Endometrial microvascular endothelial cells (primary cell): ENCODE measurements around the gene KCND2. TPM values are rescaled to one million over a fixed set of nuclear protein-coding genes. Genes with fewer than 3 reads are reported as not detected.
"Not testable (repeated sequence)": the region's sequence is repeated elsewhere in the genome, so short reads cannot be mapped to it uniquely, and the experiment has no call there.

Experiments used
- in situ Hi-C: cut with HindIII; loops from 2 replicates; pipeline ENCODE4 v1.10.0; 2017; ENCODE audit warnings: low sequenced_read_pairs, low pct_unique_long_range_greater_than_20kb; ENCODE audit errors: inconsistent ontology term
- total RNA-seq: library from RNA; depleted of rRNA; stranded (reverse); fragments of >200 nt; gene quantifications from one replicate; pipeline ENCODE4 v1.2.3, GENCODE V29; 2015; ENCODE audit errors: inconsistent ontology term

KCND2 gene
- total RNA-seq, 1 donor from 2014 or later = 0.09 TPM

GRCh38 chr7:120538335-120538734, 265.4 kb downstream of the KCND2 start:
- in situ Hi-C loops = no loop called here

- in situ Hi-C loops = no loop called here
These were observed 266.3 kb downstream of the KCND2 start for GRCh38 chr7:120539321-120539720.

- in situ Hi-C loops = no loop called here
These were observed 274.6 kb downstream of the KCND2 start for GRCh38 chr7:120547605-120548004.

GRCh38 chr7:120550494-120551048, 277.6 kb downstream of the KCND2 start:
- in situ Hi-C loops = no loop called here

- in situ Hi-C loops = no loop called here
These were observed 280.5 kb downstream of the KCND2 start for GRCh38 chr7:120553491-120553890.

- in situ Hi-C loops = no loop called here
These were observed 282.1 kb downstream of the KCND2 start for GRCh38 chr7:120554960-120555571.

- in situ Hi-C loops = no loop called here
These were observed 291.2 kb downstream of the KCND2 start for GRCh38 chr7:120564145-120564544.

- in situ Hi-C loops = no loop called here
These were observed 294.2 kb downstream of the KCND2 start for GRCh38 chr7:120567204-120567603.

- in situ Hi-C loops = not testable (repeated sequence)
These were observed 305.7 kb downstream of the KCND2 start for GRCh38 chr7:120578657-120579056.

- in situ Hi-C loops = no loop called here
These were observed 309.9 kb downstream of the KCND2 start for GRCh38 chr7:120582916-120583315.

- in situ Hi-C loops = no loop called here
These were observed 311.1 kb downstream of the KCND2 start for GRCh38 chr7:120583899-120584586.

GRCh38 chr7:120586571-120586970, 313.6 kb downstream of the KCND2 start:
- in situ Hi-C loops = no loop called here

- in situ Hi-C loops = no loop called here
These were observed 314.3 kb downstream of the KCND2 start for GRCh38 chr7:120587243-120587642.

GRCh38 chr7:120588416-120588815, 315.4 kb downstream of the KCND2 start:
- in situ Hi-C loops = no loop called here

- in situ Hi-C loops = no loop called here
These were observed 315.9 kb downstream of the KCND2 start for GRCh38 chr7:120588862-120589261.

- in situ Hi-C loops = no loop called here
These were observed 327.6 kb downstream of the KCND2 start for GRCh38 chr7:120600607-120601006.

- in situ Hi-C loops = no loop called here
These were observed 330.4 kb downstream of the KCND2 start for GRCh38 chr7:120603366-120603765.

- in situ Hi-C loops = no loop called here
These were observed 336.3 kb downstream of the KCND2 start for GRCh38 chr7:120609136-120609753.

- in situ Hi-C loops = no loop called here
These were observed 339.0 kb downstream of the KCND2 start for GRCh38 chr7:120611975-120612374.

GRCh38 chr7:120615703-120616102, 342.7 kb downstream of the KCND2 start:
- in situ Hi-C loops = no loop called here
